HPDE6-E6E7 (cell line): ENCODE measurements around the gene KCNH8.
"Not testable (repeated sequence)": the region's sequence is repeated elsewhere in the genome, so short reads cannot be mapped to it uniquely, and the experiment has no call there.

Source experiments
- DNase-seq: peaks from one replicate; pipeline ENCODE4 v3.0.0; 2011; ENCODE audit warnings: missing footprints; ENCODE audit errors: extremely low spot score

KCNH8 gene

GRCh38 chr3:19173945-19174344, 25.6 kb downstream of the KCNH8 start:
- DNase-seq: no peak

- no peak for DNase-seq
These were observed 35.3 kb downstream of the KCNH8 start for GRCh38 chr3:19183584-19183983.

GRCh38 chr3:19190126-19190525, 41.8 kb downstream of the KCNH8 start:
- no peak for DNase-seq

GRCh38 chr3:19190602-19191001, 42.3 kb downstream of the KCNH8 start:
- no peak for DNase-seq

- no peak for DNase-seq
These were observed 50.8 kb downstream of the KCNH8 start for GRCh38 chr3:19199131-19199530.

- no peak for DNase-seq
These were observed 54.0 kb downstream of the KCNH8 start for GRCh38 chr3:19202303-19202702.

- no peak for DNase-seq
These were observed 54.4 kb downstream of the KCNH8 start for GRCh38 chr3:19202754-19203153.

- DNase-seq: no peak
These were observed 58.2 kb downstream of the KCNH8 start for GRCh38 chr3:19206540-19206939.

- DNase-seq: no peak
These were observed 65.4 kb downstream of the KCNH8 start for GRCh38 chr3:19213603-19214220.

- no peak for DNase-seq
These were observed 67.1 kb downstream of the KCNH8 start for GRCh38 chr3:19215427-19215826.

GRCh38 chr3:19216669-19217337, 68.5 kb downstream of the KCNH8 start:
- DNase-seq: no peak

- DNase-seq: no peak
These were observed 72.0 kb downstream of the KCNH8 start for GRCh38 chr3:19220311-19220710.

GRCh38 chr3:19221081-19221480, 72.8 kb downstream of the KCNH8 start:
- DNase-seq: no peak

- DNase-seq: no peak
These were observed 78.2 kb downstream of the KCNH8 start for GRCh38 chr3:19226479-19226878.

- DNase-seq: no peak
These were observed 79.9 kb downstream of the KCNH8 start for GRCh38 chr3:19228167-19228566.

GRCh38 chr3:19229086-19229485, 80.8 kb downstream of the KCNH8 start:
- no peak for DNase-seq

GRCh38 chr3:19229881-19230280, 81.6 kb downstream of the KCNH8 start:
- DNase-seq: not testable (repeated sequence)

GRCh38 chr3:19231792-19232461, 83.6 kb downstream of the KCNH8 start:
- no peak for DNase-seq

- no peak for DNase-seq
These were observed 84.3 kb downstream of the KCNH8 start for GRCh38 chr3:19232566-19232965.

GRCh38 chr3:19233882-19234784, 85.8 kb downstream of the KCNH8 start:
- DNase-seq: not testable (repeated sequence)

- no peak for DNase-seq
These were observed 99.8 kb downstream of the KCNH8 start for GRCh38 chr3:19248143-19248542.

GRCh38 chr3:19248767-19249166, 100.5 kb downstream of the KCNH8 start:
- no peak for DNase-seq
